ENCODE measurements around the gene RHOT2.

DNA sequence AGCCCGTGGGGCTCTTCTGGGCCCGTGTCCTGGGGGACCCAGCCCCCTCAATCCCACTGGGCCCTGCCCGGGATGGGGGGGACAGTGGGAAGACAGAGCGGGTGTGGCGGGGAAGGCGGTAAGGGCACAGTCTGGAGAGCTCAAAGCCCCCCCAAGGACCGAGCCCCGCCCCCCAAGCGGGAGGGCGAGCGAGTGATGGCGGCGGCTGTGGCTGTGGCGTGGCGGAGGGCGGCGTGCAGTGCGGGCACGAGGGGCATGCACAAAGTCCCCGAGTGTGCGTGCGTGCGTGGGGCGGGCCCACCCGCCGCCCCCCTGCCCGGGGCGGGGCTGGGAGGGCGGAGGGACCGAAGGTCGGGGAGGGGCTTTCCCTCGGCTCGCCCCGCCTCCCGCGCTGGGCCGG, 25.8 kb downstream of the RHOT2 start:
- TF ChIP-seq, protein P1, sequence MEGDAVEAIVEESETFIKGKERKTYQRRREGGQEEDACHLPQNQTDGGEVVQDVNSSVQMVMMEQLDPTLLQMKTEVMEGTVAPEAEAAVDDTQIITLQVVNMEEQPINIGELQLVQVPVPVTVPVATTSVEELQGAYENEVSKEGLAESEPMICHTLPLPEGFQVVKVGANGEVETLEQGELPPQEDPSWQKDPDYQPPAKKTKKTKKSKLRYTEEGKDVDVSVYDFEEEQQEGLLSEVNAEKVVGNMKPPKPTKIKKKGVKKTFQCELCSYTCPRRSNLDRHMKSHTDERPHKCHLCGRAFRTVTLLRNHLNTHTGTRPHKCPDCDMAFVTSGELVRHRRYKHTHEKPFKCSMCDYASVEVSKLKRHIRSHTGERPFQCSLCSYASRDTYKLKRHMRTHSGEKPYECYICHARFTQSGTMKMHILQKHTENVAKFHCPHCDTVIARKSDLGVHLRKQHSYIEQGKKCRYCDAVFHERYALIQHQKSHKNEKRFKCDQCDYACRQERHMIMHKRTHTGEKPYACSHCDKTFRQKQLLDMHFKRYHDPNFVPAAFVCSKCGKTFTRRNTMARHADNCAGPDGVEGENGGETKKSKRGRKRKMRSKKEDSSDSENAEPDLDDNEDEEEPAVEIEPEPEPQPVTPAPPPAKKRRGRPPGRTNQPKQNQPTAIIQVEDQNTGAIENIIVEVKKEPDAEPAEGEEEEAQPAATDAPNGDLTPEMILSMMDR (conservative IDR thresholded peaks at IDR 0.05; ENCODE audit: low read depth, low read length), result no peak
- no peak for TF ChIP-seq EZH2 (IDR thresholded peaks at IDR 0.05; ENCODE audit: borderline replicate concordance, low read depth, low read length, poor library complexity, severe bottlenecking)
